ENCODE measurements around the gene AAGAB.

The AAGAB gene

DNA sequence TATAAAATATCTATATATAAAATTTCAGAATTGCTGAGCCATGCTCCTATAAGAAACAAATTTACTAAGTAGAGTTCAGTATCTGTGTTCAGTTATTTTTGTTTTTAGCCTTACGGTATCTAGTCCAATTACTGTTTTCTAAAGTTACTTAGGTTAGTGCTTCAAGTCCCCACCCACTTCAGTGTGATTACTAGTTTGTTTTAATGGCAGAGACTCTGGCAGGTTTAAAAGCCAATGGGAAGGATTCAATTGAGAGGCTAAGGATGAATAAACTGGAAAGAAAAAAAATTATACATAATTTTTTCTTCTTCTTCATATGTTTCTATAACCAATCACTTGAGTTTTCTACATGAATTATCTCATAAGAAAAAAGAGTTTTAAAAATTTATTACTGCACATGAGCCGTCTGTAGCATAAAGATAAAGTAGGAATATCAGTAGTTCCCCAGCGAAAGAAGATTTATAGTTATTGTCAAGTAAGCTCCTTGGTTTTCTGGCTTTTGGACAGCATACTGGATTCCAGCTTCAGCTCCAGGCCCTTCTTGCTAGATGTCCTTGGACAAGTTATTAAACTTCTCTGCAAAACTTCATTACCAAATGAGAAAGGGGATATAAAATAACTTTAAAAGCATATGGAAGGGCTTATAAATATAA is 46.8 kb downstream of the AAGAB start:
- no peak for DNase-seq

DNA sequence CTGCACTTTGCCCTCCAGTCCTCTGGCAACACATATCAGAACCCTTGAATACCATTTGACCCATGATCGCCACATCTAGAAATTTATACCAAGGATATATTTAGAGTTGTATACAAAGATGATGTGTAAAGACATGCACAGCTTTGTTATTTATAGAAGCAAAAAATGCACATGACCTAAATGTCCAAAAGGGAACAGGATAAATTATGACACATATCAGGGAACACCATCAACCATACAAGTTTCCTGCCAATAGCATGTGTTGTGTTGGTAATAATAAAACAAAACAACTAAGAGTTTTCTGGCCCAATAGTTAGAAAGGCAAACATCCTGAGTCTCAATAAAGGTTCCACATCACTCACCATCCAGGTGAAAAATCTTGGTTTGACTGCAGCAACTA is 51.5 kb downstream of the AAGAB start:
- DNase-seq: no peak

DNA sequence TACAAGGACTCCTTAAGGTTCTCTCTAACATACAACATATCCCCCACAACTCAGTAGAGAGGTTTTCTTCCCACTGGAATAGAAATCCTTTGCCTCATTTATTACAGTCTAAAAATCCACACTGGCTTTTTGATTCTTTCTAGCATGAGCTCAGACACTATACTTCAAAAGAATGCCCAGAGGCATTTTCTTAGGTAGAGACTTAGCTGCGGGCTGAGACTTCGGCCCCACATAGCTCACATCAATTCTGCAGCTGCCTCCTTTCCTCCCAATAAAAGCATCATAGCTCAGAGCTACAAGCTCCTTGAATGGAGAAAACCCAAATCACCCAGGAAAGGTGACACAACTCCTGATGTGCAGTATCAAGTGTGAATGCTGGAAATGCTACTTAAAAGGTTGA is 52.4 kb downstream of the AAGAB start:
- DNase-seq: no peak

DNA sequence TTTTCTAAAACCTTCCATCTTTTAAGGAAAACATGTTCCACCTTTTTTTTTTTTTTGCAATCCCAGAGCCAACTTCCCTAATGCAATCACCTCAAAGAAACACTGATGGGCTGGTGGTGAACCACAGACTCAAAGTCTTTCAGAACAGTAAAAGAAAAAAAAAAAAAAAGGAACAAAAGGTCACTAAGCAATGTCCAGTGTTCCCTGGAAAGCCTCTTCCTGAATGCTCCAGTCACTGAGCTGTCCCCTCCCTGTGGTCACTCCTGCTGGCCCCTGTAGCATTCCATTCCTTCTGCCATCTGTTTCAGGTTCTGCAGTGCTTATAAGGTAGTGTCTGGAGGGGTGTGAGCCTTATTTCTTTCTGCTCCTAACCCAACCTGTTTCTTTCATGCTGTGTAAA is 53.3 kb downstream of the AAGAB start:
- DNase-seq: no peak

DNA sequence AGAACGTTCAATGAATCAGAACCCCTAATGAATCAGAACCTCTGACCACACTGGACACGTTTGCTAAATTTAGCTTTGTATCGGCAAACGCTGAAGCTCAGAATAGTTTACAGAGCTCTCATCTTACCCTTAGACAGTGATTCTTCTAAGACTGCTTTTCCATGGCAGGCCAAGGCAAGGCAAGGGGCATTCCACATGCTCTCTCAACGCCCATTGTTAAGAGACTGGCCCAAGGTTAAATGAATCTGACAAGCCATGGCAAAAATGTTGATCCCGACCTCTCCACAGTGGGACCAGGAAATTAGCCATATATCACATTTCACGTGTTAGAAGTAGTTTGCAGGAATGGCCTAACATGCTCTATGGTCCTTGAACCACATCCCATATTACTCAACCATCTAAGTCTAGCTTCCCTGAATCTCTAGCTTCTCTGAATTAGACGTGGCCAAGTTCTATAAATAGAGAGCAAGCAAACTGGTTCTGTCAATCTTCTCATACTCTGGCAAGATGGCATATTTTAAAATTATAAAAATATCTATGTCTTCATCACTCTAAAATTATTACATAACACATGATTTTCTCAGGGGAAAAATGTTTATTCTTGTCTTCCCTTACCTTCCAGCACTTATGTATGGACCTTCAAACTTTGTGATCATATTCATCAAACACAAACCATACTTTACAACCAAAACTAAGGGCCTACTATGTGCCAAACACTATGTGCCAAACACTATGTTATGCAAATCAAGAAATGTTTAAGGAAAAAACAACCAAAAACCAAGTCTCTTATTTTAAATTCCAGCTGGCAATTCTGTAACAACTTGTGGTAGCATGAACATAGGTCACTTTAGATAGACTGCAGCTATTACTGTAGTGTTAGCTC is 54.3 kb downstream of the AAGAB start:
- DNase-seq: no peak

DNA sequence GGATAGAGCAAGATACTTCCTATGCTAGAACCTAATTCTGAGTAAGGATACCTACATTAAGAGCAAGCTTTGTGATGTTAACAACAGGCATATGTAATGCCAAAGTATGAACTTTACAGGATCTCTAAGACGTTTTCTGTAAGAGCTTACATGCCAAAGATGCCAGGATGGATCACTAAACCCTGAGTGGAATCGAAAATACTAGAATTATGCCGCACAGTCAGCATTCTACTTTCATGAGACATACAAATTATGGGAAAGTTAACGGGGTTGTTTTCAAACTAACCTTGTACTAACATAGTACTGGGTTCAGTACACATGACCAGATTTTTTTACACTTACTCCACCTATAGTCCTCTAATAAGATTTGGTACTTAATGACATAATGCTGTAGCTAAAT is 55.1 kb downstream of the AAGAB start:
- DNase-seq: no peak

DNA sequence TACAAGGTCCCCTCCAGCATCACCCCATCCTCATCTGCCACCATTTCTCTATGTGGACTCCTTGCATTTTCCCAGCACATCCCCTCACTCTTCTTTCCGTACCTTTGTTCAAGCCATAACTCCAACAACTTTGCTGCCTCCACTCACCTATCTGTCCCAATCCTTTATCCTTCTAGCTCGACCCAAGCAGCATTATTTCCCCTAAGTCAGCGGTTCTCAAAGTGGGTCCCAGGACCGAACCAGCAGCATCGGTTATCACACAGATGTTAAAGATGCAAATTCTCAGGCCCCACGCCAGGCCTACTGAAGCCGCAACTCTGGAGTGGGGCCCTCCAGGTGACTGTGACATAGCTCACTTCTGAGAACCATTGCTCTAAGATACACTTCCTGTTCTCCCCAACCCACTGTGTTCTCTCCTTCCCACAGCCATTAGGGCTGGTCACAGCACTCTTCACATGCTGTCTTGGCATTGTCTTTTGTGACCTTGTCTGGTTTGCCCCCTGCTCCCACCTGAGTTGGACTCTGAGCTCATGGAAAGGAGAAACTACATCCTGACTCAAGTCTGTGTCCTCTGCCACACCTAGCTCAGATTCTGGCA is 56.2 kb downstream of the AAGAB start:
- DNase-seq: no peak

DNA sequence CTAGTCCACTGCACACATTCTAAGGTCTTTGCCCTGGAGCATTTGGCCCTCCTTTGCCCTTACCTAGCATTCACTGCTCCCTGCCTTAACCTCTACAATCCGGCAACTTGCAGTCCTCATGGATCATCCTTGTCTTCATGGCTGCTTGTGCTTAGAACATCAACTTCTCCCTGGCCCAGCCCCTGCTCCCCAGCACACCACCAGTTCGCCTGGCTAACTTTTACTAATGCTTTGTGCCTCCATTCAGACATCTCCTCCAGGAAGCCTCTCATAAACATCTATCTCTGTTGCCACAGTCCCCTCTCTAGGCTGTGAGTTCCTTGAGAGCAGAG is 57.1 kb downstream of the AAGAB start:
- DNase-seq: no peak

DNA sequence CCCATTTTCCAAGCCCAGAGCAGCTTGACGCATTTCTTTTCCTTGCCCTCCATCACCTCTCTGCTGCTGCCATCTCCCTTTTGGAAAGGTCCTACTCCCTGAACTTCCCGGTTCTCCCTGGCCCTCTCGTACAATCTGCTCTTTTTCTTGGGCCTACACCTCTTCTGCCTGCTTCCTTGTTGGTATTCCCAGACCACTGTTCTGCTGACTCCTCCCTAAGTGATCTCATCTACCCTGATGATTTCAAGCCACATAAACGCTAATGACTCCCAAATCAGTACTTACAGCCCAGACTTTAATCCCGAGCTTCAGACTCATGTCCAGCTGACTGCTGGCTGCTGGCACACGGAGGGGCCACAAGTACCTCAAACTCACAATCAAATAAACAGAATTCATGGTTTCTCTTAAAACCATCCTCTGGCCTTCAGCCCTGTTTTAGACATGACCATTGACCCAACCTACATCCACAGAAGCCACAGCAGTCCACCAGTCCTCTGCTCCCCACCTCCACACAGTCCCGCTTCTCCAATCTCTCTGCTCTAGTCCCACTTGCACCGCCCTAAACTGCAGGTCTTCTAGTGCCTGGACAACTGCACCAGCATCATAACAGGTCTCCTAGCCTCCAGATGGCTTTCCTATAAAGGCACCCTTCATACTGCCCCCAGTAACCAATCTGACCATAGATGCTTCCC is 57.6 kb downstream of the AAGAB start:
- DNase-seq: no peak

DNA sequence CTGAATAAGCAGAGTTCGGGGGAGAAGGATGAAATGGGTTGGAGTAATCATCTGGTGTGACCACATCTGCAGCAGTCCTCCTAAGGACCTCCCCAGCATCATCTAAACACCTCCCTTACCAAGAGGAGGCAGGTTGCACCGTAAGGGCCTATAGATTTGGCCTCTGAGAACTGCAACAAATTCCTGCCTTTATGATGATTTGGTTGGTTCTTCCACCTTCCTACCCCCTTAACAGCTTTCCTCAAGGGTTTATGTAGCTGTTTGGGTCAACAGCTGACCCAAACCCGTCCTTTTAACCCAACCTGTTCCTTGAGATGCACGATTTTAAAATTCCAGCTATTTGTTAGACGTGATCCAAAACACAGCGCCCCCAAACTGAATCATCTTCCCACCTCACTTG is 58.2 kb downstream of the AAGAB start:
- no peak for DNase-seq

DNA sequence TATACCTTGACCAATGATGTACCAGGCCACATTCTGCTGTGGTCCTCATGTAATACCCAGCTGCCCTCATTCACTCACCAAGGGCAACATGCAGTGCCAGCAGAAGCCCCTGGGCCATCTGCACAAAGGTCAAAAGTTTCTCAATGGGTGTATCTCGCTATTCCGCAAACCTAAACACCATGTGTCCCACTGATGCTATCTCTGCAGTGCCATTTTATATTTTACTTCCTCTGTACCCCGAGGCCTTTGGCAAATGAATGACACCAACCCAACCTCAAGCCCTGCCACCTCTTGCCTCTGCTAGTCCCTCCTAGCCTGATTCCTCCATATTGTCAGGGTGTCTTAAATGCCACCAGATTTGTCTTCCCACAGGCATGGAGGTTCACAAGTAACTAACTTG is 59.2 kb downstream of the AAGAB start:
- no peak for DNase-seq

DNA sequence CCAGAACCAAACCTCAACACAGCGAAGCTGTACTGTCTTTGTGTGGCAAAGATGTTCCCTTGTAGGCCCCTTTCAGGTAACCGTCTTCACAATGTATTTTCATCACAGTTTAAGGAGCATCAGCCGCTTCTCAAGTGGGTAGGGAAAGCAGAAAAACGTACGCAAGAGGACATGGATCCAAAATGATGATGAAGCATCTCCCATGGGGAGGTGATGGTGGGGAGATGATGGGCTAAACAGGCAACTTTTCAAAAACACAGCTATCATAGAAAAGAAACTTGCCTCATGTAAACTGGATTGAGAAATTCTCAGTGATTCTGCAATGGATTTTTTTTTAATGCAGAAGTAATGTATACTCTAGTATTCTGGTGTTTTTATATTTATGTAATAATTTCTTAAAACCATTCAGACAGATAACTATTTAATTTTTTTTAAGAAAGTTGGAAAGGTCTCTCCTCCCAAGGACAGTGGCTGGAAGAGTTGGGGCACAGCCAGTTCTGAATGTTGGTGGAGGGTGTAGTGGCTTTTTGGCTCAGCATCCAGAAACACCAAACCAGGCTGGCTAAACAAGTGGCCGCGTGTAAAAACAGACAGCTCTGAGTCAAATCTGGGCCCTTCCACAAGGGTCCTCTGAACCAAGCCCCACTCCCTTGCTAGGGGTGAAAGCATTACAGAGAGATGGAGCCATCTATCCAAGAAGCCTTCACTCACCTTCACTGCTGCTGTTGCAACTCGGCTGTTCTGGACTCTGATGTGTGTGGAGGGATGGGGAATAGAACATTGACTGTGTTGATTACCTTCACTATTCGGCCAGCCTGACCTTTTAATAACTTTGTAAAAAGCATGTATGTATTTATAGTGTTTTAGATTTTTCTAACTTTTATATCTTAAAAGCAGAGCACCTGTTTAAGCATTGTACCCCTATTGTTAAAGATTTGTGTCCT is 60.0 kb downstream of the AAGAB start:
- no peak for DNase-seq

DNA sequence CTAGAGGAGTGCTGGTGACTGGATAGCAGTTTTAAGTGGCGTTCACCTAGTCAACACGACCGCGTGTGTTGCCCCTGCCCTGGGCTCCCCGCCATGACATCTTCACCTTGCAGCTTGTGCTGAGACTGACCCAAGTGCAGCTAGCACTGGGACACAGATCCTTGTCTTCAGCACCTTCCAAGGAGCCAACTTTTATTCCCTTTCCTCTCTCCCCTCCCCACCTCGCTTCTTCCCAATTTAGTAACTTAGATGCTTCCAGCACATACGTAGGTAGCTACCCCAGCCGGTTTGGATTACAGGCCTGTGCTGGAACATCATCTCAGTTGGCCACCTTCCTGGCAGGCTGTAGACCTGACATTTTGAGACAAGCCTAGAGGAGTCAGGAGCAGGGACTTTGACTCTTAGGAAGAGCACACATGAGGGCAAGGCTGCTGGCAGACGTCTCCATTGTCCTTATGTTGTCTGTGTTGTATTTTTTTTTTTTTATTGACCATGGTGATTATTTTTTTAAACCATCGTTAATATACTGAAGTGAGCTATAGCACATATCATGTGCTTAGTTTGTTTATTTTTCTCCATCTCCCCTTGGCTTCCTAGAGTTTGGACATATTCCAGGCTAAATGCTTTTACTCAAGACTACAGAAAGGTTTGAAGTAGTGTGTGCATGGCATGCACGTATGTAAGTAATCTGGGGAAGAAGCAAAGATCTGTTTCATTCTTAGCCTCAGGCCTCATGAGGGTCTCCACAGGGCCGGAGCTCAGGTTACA is 61.1 kb downstream of the AAGAB start:
- no peak for DNase-seq

DNA sequence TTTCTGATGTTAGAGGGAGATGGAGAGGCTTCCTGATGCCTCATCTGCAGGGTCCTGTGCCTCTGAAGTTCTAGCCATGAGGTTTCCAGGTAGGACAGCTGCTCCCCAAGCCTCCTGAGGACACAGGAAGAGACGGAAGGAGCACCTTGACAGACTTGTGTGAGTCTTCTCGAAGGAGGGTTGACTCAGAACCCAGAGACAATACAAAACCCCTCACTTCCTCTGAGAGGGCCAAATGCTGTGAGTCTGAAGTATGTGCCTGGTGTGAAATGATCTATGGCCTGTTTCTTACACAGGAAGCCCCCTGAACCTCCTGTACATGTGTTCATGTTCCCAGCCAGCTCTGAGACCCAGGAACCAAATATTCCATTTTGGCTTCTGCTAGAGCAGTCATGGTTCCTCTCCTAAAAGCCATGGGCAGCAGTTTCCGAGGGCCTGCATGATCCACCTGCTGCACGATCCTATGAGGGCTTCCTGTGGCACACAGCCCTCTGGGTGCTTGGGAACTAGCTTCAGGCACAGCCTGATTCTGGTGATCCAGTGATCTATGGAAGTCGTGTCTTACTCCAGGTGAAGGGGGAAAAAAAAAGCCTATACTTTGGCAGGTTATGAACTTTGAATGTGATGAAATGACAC is 62.2 kb downstream of the AAGAB start:
- DNase-seq: no peak

DNA sequence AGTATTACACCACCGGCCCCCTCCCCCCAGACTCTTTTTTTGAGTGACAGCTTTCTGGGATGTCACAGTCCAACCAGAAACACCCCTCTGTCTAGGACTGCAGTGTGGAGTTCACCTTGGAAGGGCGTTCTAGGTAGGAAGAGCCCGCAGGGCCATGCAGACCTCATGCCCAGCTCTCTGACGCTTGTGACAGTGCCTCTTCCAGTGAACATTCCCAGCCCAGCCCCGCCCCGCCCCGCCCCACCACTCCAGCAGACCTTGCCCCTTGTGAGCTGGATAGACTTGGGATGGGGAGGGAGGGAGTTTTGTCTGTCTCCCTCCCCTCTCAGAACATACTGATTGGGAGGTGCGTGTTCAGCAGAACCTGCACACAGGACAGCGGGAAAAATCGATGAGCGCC is 63.6 kb downstream of the AAGAB start:
- no peak for DNase-seq

DNA sequence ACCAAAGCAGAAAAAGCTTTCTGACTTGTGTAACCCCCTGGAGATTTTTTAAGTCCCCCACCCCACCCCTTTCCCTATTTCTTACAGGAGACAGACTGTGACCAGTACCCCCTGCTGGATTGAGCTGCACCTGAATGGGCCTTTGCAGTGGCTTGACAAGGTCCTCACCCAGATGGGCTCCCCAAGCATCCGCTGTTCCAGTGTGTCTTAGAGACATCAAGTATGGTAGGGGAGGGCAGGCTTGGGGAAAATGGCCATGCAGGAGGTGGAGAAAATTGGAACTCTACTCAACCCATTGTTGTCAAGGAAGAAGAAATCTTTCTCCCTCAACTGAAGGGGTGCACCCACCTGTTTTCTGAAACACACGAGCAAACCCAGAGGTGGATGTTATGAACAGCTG is 64.1 kb downstream of the AAGAB start:
- no peak for DNase-seq

DNA sequence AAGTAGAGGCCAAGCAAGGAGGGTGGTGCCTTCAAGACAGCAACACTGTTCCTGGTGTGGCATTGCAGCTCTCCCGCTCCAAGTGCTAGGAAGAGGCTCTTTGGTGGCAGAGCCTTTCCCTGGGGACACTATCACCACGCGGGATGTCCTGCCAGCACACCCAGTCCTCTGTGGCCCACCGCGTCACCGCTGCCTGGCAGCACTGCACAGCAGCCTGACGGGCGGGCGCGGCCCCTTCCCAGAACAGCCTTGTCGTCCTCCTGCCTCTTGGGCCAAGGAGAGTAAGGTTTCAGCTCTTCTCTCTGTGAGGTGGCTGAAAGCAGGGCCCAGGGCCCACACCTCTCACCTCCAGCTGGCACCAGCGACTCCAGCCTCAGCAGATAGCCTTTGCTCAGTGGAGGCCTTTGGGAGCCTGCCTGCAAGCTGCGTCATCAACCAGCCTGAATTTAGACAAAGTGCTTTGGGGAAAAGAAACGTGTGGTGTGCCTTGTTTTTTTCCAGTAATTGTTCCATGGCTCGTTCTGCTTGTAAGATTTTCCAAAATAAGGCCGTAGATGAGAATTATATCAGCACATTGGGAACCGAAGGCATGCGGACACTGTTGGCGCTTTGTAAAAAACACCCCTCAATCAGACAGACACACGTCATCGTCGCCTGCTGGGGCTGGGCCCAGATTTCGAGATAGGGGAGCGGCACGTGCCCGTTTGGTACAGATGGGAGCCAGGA is 65.0 kb downstream of the AAGAB start:
- DNase-seq: no peak

DNA sequence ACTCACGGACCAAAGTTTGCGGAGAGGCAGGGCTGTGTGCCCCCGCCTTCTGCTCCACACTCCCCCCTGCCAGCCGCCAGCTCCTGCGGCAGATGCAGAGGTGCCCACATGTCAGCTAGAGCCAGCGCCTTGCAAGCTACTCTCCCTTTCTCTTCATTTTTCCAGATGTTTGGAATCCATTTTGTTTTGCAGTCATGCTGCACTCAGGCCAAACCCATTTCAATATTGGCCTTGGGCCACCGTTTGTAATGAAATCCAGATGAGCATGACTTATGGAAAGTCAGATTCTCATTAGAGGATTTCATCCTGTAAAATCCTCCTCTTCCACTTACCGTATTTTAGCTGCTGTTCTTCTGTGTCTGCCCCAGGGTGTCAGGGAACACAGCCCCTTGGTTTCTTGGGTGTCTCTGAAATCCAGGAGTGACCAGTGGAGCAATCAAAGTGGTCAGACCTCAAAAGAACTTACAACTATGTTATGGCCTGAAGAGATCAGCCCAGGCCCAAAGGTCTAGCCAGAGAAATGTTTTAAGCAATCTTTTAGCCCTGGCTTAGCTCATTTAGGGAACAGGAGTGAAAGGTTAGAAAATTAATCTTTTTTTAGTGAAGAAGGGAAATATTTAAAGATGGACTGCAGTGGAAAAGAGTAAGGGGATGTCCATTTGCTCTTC is 65.8 kb downstream of the AAGAB start:
- DNase-seq: no peak

DNA sequence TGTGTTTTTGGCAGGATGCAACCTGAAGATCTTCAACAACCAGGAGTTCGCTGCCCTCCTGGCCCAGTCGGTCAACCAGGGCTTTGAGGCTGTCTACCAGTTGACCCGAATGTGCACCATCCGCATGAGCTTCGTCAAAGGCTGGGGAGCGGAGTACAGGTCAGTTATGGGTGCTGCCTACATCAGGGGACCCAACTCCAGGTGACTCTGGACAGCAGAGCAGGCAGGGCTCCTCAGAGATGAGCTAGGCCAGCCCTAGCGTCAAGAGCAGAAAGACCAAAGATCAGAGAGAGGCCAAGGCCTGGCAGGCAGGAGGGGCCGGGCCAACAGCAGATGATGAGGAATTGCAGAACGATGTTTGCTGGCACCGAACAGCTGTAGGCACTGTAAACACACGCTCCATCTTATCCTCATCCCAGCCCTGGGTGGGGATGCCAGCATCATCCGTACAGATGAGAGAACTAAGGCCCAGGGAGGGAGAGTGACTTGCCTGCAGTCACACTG is 67.1 kb downstream of the AAGAB start:
- no peak for DNase-seq

DNA sequence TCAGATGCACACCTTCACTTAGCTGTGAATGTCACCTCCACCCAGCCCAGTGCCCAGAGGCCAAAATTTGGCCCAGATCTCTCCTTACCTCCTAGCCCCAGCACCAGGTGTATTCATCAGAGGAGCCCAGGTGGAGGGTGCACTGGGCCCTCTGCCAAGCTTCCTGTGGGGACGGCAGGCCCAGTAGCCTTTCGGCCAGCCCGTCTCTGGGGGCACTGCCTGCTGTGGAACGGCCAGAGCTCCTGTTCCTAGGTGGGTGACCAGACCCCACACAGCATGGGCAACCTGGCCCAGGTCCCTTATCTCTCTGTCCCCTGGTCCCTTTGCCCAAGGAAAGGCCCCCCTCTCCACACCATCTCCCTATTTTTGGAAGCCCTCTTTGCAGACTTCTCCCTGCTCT is 67.8 kb downstream of the AAGAB start:
- no peak for DNase-seq

All from SHP77 (cell line).